Endodermal cell (in vitro differentiated cells): ENCODE results near the gene MIB1. TPM values are rescaled to one million over a fixed set of nuclear protein-coding genes. Genes with fewer than 3 reads are reported as not detected.
A peak's percentile ranks its signal among the peaks of the same experiment; 100 is the strongest.

Experiments used
- DNase-seq: peaks from one replicate; pipeline ENCODE4 v3.0.0-alpha.2; 2017
- H3K27ac ChIP-seq: 2 replicates; pipeline ENCODE4 v1.5.1; 2013; ENCODE audit warnings: mild to moderate bottlenecking, low read depth, low read length, moderate library complexity
- H3K27me3 ChIP-seq: 2 replicates; pipeline ENCODE4 v1.6.1; 2013; ENCODE audit warnings: mild to moderate bottlenecking, low read length, moderate library complexity; ENCODE audit not compliant: insufficient read depth, control insufficient read depth, poor library complexity, severe bottlenecking
- H3K36me3 ChIP-seq: 2 replicates; pipeline ENCODE4 v1.7.0; 2013; ENCODE audit warnings: mild to moderate bottlenecking, low read length, moderate library complexity; ENCODE audit not compliant: control insufficient read depth, insufficient read depth
- H3K4me1 ChIP-seq: one replicate; pipeline ENCODE4 v1.7.0; 2013; ENCODE audit warnings: low read length; ENCODE audit not compliant: control insufficient read depth, insufficient read depth
- H3K4me3 ChIP-seq: 2 replicates; pipeline ENCODE4 v1.5.1; 2013; ENCODE audit warnings: mild to moderate bottlenecking, low read length, moderate library complexity
- H3K9ac ChIP-seq: 2 replicates; pipeline ENCODE4 v1.6.1; 2013; ENCODE audit warnings: mild to moderate bottlenecking, low read length, moderate library complexity; ENCODE audit not compliant: poor library complexity, severe bottlenecking; ENCODE audit errors: extremely low read depth
- H3K9me3 ChIP-seq: 2 replicates; pipeline ENCODE4 v1.6.1; 2013; ENCODE audit warnings: mild to moderate bottlenecking, low read length, moderate library complexity; ENCODE audit not compliant: control insufficient read depth
- H3K27ac Mint-ChIP-seq: 2 replicates; pipeline ENCODE4 v1.8.0; 2020; ENCODE audit warnings: mixed read lengths
- H3K27me3 Mint-ChIP-seq: 2 replicates; pipeline ENCODE4 v1.8.0; 2021; ENCODE audit warnings: mild to moderate bottlenecking, mixed read lengths; ENCODE audit not compliant: insufficient read depth
- H3K36me3 Mint-ChIP-seq: 2 replicates; pipeline ENCODE4 v1.8.0; 2020; ENCODE audit warnings: low read depth, mixed read lengths
- H3K4me1 Mint-ChIP-seq: 2 replicates; pipeline ENCODE4 v1.8.0; 2020; ENCODE audit warnings: mixed read lengths
- H3K4me3 Mint-ChIP-seq: 2 replicates; pipeline ENCODE4 v1.8.0; 2020; ENCODE audit warnings: mild to moderate bottlenecking, moderate library complexity, mixed read lengths
- H3K9me3 Mint-ChIP-seq: 2 replicates; pipeline ENCODE4 v1.8.0; 2020; ENCODE audit warnings: mild to moderate bottlenecking, mixed read lengths
- WGBS, 2 experiments: methylation state at CpG; one replicate each; pipeline versions ENCODE4 v1.1.5 to v1.1.7; 2013; ENCODE audit warnings: missing lambda C conversion rate in 2 of 2, mixed read lengths in 1 of 2; ENCODE audit not compliant: insufficient coverage in 1 of 2, insufficient read length in 1 of 2; 5-methylcytosine and 5-hydroxymethylcytosine counted together
- total RNA-seq, 2 donors: library from RNA; stranded (reverse); fragmentation: NEBNext Ultra II Directional in 1 of 2; extraction: Animal tissue kit (Norgen Biotek cat#: 25700) in 1 of 2; gene quantifications; 2 replicates in 1 of 2; 3 replicates in 1 of 2; pipeline ENCODE4 v1.2.1, GENCODE V29; 2021
- TF ChIP-seq, protein P1 (sequence below): fragments of 200-600 bp; sonication (generic); conservative IDR thresholded peaks from 2 replicates; pipeline ENCODE4 v1.5.0; 2021; ENCODE audit warnings: antibody characterized with exemption, mild to moderate bottlenecking

Gene MIB1
- total RNA-seq, 2 donors from 2014 or later, result 66.4 to 75.0 TPM

DNA sequence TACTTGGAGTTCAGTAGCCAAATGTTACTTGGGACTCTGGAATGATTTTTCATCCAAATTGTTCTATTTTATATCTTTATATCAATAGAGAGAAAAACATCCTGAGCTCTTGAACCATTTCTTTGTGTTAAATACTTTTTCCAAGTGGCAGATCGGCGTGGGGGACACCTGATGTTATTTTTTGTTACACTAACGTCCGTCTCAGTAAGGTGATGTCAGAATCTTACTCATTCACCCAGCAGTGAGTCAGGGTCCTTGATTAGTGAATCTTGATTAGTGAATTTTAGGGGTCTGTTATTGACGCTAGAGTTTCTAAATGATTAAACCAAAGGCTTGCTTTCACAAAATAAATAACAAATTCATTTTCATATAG is 1.7 kb downstream of the MIB1 start:
- H3K9me3 ChIP-seq, result no peaks in the 10 kb centered on the region
- H3K27ac ChIP-seq, result no peak overlapping the region
- H3K36me3 ChIP-seq, result no peaks in the 10 kb centered on the region
- peak overlapping the region; percentile 86 for H3K4me3 Mint-ChIP-seq
- peaks cover 27% of the 10 kb centered on the region for H3K4me1 Mint-ChIP-seq
- H3K27me3 ChIP-seq, result no peaks in the 10 kb centered on the region
- WGBS, 2 experiments, result 30 to 40% methylated on average over 1 to 4 of the region's 5 CpGs
- H3K36me3 Mint-ChIP-seq, result peaks cover 7% of the 10 kb centered on the region
- H3K4me3 ChIP-seq, result peak overlapping the region; percentile 99
- H3K9me3 Mint-ChIP-seq, result peaks cover 5% of the 10 kb centered on the region
- H3K4me1 ChIP-seq, result peaks cover 5% of the 10 kb centered on the region
- DNase-seq, result no peak
- TF ChIP-seq, protein P1, sequence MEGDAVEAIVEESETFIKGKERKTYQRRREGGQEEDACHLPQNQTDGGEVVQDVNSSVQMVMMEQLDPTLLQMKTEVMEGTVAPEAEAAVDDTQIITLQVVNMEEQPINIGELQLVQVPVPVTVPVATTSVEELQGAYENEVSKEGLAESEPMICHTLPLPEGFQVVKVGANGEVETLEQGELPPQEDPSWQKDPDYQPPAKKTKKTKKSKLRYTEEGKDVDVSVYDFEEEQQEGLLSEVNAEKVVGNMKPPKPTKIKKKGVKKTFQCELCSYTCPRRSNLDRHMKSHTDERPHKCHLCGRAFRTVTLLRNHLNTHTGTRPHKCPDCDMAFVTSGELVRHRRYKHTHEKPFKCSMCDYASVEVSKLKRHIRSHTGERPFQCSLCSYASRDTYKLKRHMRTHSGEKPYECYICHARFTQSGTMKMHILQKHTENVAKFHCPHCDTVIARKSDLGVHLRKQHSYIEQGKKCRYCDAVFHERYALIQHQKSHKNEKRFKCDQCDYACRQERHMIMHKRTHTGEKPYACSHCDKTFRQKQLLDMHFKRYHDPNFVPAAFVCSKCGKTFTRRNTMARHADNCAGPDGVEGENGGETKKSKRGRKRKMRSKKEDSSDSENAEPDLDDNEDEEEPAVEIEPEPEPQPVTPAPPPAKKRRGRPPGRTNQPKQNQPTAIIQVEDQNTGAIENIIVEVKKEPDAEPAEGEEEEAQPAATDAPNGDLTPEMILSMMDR, result no peak
- H3K27me3 Mint-ChIP-seq, result peaks cover 2% of the 10 kb centered on the region
- H3K27ac Mint-ChIP-seq, result peak overlapping the region; percentile 94
- H3K9ac ChIP-seq, result peak overlapping the region; percentile 72

DNA sequence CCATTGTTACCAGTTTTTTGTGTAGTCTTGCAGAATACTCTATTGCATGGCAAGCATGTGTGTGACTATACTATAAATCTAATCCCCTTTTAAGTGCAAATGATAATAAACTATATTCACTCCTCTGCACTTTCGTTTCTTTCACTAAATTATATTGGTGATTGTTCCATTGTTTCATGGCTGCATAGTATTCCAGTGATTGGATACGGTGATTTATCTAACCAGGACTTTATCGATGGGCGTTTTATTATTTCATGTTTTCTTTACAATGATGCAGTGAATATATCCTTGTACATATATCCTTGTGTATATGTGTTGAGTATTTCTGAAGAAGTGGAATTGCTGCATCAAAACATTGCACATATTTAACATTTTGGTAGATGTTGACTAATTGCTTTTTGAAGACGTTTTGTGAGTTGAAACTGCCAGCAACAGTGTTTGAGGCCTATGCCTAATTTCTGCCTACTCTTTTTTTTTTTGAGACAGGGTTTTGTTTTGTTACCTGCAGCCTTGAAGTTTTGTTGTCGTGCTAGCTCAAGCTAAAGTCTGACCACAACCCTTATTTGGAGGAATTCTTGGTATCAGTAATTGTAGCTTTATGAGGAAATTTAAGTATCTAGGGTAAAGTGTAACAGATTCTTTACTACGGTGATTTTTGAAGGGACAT is 2.7 kb downstream of the MIB1 start:
- H3K9me3 Mint-ChIP-seq, result peaks cover 2% of the 10 kb centered on the region
- H3K36me3 Mint-ChIP-seq, result peaks cover 7% of the 10 kb centered on the region
- WGBS, 2 experiments, result 87 to 91% methylated on average over 4 to 7 of the region's 7 CpGs
- no peaks in the 10 kb centered on the region for H3K27me3 ChIP-seq
- TF ChIP-seq, protein P1, result no peak
- H3K9ac ChIP-seq, result no peak overlapping the region
- H3K4me3 ChIP-seq, result peak overlapping the region; percentile 99
- H3K4me3 Mint-ChIP-seq, result peak overlapping the region; percentile 86
- H3K4me1 ChIP-seq, result peaks cover 5% of the 10 kb centered on the region
- no peaks in the 10 kb centered on the region for H3K27me3 Mint-ChIP-seq
- H3K9me3 ChIP-seq, result no peaks in the 10 kb centered on the region
- H3K27ac Mint-ChIP-seq, result no peak overlapping the region
- H3K27ac ChIP-seq, result no peak overlapping the region
- H3K36me3 ChIP-seq, result no peaks in the 10 kb centered on the region
- peaks cover 33% of the 10 kb centered on the region for H3K4me1 Mint-ChIP-seq
- no peak for DNase-seq

DNA sequence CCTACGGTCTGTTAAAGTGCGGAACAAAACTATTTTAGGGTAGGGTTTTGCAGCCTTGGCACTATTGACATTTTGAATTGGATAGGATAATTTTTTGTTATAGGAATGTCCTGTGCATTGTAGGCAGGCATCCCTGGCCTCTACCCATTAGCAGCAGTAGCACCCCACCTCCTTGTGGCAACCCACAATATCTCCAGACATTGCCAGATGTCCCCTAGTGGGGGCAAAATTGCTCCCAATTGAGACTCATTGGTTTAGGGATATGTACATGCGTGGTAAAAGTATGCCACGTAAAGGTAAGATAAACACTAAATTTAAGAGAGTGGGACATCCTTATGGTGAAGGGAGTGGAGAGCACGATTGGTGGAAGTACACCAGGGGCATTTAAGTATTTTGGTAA is 4.6 kb downstream of the MIB1 start:
- Histone ChIP-seq H3K4me1 (peaks cover 5% of the 10 kb centered on the region), H3K36me3 (no peaks in the 10 kb centered on the region), H3K27ac (no peak overlapping the region), H3K27me3 (no peaks in the 10 kb centered on the region), H3K4me3 (no peak overlapping the region), H3K9ac (no peak overlapping the region), H3K9me3 (no peaks in the 10 kb centered on the region)
- Mint-ChIP-seq H3K27me3 (no peaks in the 10 kb centered on the region), H3K4me1 (peaks cover 30% of the 10 kb centered on the region), H3K4me3 (no peak overlapping the region), H3K27ac (no peak overlapping the region), H3K36me3 (peaks cover 7% of the 10 kb centered on the region), H3K9me3 (no peaks in the 10 kb centered on the region)
- TF ChIP-seq, protein P1, result peak; percentile 37
- no peak for DNase-seq
- 94 to 97% methylated on average over 4 to 5 of the region's 5 CpGs for WGBS, 2 experiments
